Mammary epithelial cell (primary cell): ENCODE data around the gene ZBTB45.

Source experiments
- CTCF ChIP-seq, 2 donors: IDR thresholded peaks in 1 of 2; conservative IDR thresholded peaks in 1 of 2; 2 replicates each; pipeline ENCODE4 v1.5.1; 2011 to 2012; ENCODE audit warnings: inconsistent platforms in 2 of 2, low read length in 2 of 2, mild to moderate bottlenecking in 2 of 2, control low read depth in 1 of 2, low read depth in 1 of 2; ENCODE audit not compliant: insufficient read depth in 1 of 2; ENCODE audit errors: extremely low read depth in 1 of 2
- EZH2 ChIP-seq: IDR thresholded peaks from 2 replicates; pipeline ENCODE4 v1.6.1; 2012; ENCODE audit warnings: low read length, inconsistent platforms, borderline replicate concordance

GRCh38 chr19:58513694-58514563 is 5.7 kb downstream of the ZBTB45 start:
- TF ChIP-seq CTCF (conservative IDR thresholded peaks at IDR 0.05 in 1 of 2, IDR thresholded peaks at IDR 0.05 in 1 of 2; ENCODE audit: extremely low read depth in 1 of 2, insufficient read depth in 1 of 2, low read depth in 1 of 2, low read length in 2 of 2) (peak; percentile 56 to 65), EZH2 (no peak)
